ENCODE measurements around the gene TRAPPC12. TPM values are rescaled to one million over a fixed set of nuclear protein-coding genes. Genes with fewer than 3 reads are reported as not detected.
"Not testable (repeated sequence)": the region's sequence is repeated elsewhere in the genome, so short reads cannot be mapped to it uniquely, and the experiment has no call there.

TRAPPC12 gene
- total RNA-seq, 1 experiment from 2014 or later = 77.0 TPM

- intact Hi-C loops (cut with micrococcal nuclease; ENCODE audit: unreplicated experiment) = no loop called here
- no peak for DNase-seq
- H3K4me3 Mint-ChIP-seq (ENCODE audit: low read depth, unreplicated experiment) = no peak overlapping the region
- TF ChIP-seq, protein P1, sequence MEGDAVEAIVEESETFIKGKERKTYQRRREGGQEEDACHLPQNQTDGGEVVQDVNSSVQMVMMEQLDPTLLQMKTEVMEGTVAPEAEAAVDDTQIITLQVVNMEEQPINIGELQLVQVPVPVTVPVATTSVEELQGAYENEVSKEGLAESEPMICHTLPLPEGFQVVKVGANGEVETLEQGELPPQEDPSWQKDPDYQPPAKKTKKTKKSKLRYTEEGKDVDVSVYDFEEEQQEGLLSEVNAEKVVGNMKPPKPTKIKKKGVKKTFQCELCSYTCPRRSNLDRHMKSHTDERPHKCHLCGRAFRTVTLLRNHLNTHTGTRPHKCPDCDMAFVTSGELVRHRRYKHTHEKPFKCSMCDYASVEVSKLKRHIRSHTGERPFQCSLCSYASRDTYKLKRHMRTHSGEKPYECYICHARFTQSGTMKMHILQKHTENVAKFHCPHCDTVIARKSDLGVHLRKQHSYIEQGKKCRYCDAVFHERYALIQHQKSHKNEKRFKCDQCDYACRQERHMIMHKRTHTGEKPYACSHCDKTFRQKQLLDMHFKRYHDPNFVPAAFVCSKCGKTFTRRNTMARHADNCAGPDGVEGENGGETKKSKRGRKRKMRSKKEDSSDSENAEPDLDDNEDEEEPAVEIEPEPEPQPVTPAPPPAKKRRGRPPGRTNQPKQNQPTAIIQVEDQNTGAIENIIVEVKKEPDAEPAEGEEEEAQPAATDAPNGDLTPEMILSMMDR (IDR thresholded peaks at IDR 0.05; ENCODE audit: unreplicated experiment) = no peak
- CTCF ChIA-PET = no interaction called here
- no peaks in the 10 kb centered on the region for H3K9me3 Mint-ChIP-seq (ENCODE audit: low read depth, unreplicated experiment)
- H3K27me3 Mint-ChIP-seq (ENCODE audit: unreplicated experiment) = no peaks in the 10 kb centered on the region
- no peak overlapping the region for H3K27ac Mint-ChIP-seq (ENCODE audit: unreplicated experiment)
- no peaks in the 10 kb centered on the region for H3K4me1 Mint-ChIP-seq (ENCODE audit: low read depth, unreplicated experiment)
- peaks cover 4% of the 10 kb centered on the region for H3K36me3 Mint-ChIP-seq (ENCODE audit: insufficient read depth, unreplicated experiment)
- BruUV-seq (replicated peaks) = no TSS peak
Measured at GRCh38 chr2:3490191-3491170, 111.0 kb downstream of the TRAPPC12 start.

DNA sequence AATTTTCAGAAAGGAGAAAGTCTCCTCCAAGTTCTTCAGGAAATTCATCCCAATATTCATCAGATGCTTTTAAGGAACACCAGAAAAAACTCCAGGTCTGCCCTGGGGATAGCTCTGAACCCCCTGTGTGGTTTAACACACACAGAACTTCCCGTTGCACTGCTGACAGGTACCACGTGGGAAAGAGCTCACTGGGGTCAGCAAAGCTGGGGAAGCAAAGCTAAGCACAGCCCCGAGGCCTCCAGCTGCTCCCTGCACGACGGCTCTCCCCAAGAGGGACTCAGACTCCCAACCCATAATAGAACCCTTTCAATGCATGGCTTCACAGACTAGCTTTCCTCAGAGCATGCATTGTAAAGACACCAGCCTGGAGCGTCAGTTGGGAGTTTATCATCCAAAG is 111.8 kb downstream of the TRAPPC12 start:
- H3K27me3 Mint-ChIP-seq (ENCODE audit: unreplicated experiment) = no peaks in the 10 kb centered on the region
- H3K9me3 Mint-ChIP-seq (ENCODE audit: low read depth, unreplicated experiment) = no peaks in the 10 kb centered on the region
- peaks cover 4% of the 10 kb centered on the region for H3K36me3 Mint-ChIP-seq (ENCODE audit: insufficient read depth, unreplicated experiment)

GRCh38 chr2:3491716-3492474 is 112.4 kb downstream of the TRAPPC12 start:
- CTCF ChIA-PET = no interaction called here
- no peak for DNase-seq
- TF ChIP-seq, protein P1 (IDR thresholded peaks at IDR 0.05; ENCODE audit: unreplicated experiment) = no peak
- no TSS peak for BruUV-seq (replicated peaks)
- intact Hi-C loops (cut with micrococcal nuclease; ENCODE audit: unreplicated experiment) = no loop called here
- Mint-ChIP-seq H3K36me3 (ENCODE audit: insufficient read depth, unreplicated experiment) (peaks cover 4% of the 10 kb centered on the region), H3K9me3 (ENCODE audit: low read depth, unreplicated experiment) (no peaks in the 10 kb centered on the region), H3K27me3 (ENCODE audit: unreplicated experiment) (no peaks in the 10 kb centered on the region), H3K27ac (ENCODE audit: unreplicated experiment) (no peak overlapping the region), H3K4me3 (ENCODE audit: low read depth, unreplicated experiment) (no peak overlapping the region), H3K4me1 (ENCODE audit: low read depth, unreplicated experiment) (no peaks in the 10 kb centered on the region)

More for the DNA sequence above, 111.8 kb downstream of the TRAPPC12 start:
- no TSS peak for BruUV-seq (replicated peaks)
- TF ChIP-seq, protein P1 (IDR thresholded peaks at IDR 0.05; ENCODE audit: unreplicated experiment) = no peak
- Mint-ChIP-seq H3K4me1 (ENCODE audit: low read depth, unreplicated experiment) (no peaks in the 10 kb centered on the region), H3K4me3 (ENCODE audit: low read depth, unreplicated experiment) (no peak overlapping the region), H3K27ac (ENCODE audit: unreplicated experiment) (no peak overlapping the region)
- no peak for DNase-seq
- intact Hi-C loops (cut with micrococcal nuclease; ENCODE audit: unreplicated experiment) = no loop called here
- CTCF ChIA-PET = no interaction called here

DNA sequence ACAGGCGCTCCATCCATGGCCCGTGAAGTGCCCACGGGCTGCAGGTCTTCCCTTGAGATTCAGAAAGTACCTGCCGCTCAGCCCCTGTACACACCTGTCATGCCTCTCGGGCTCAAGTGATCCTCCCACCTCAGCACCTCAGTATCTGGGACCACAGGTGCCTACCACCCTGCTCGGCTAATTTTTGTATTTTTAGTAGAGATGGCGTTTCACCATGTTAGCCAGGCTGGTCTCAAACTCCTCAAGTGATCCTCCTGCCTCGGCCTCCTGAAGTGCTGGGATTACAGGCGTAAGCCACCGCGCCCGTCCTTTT is 112.9 kb downstream of the TRAPPC12 start:
- H3K27ac Mint-ChIP-seq (ENCODE audit: unreplicated experiment); intact Hi-C loops (cut with micrococcal nuclease; ENCODE audit: unreplicated experiment); DNase-seq; H3K4me3 Mint-ChIP-seq (ENCODE audit: low read depth, unreplicated experiment); CTCF ChIA-PET; H3K27me3 Mint-ChIP-seq (ENCODE audit: unreplicated experiment); H3K4me1 Mint-ChIP-seq (ENCODE audit: low read depth, unreplicated experiment); BruUV-seq (replicated peaks); H3K9me3 Mint-ChIP-seq (ENCODE audit: low read depth, unreplicated experiment); H3K36me3 Mint-ChIP-seq (ENCODE audit: insufficient read depth, unreplicated experiment): not testable (repeated sequence)
